ENCODE measurements around the gene HASPIN. TPM values are rescaled to one million over a fixed set of nuclear protein-coding genes. Genes with fewer than 3 reads are reported as not detected.

The HASPIN gene
- total and polyA plus RNA-seq, 2 of the 8 experiments (the other 6 are each of a cell fraction or from before 2014, with no cell fraction given): 7.8 to 29.5 TPM

- TF ChIP-seq USF2 (IDR thresholded peaks at IDR 0.05; ENCODE audit: low read length) (no peak), TAF1 (IDR thresholded peaks at IDR 0.05; ENCODE audit: low read depth, low read length) (no peak), CBX5 (IDR thresholded peaks at IDR 0.05; ENCODE audit: low read depth, low read length) (no peak), SIRT6 (IDR thresholded peaks at IDR 0.05; ENCODE audit: low read length) (no peak), HDAC6 (IDR thresholded peaks at IDR 0.05; ENCODE audit: low read depth, low read length) (no peak), CBX8 (IDR thresholded peaks at IDR 0.05; ENCODE audit: borderline replicate concordance, low read depth, low read length) (no peak), SP2 (IDR thresholded peaks at IDR 0.05; ENCODE audit: low read length) (no peak)
Measured at GRCh38 chr17:3771140-3771539, 47.4 kb downstream of the HASPIN start (continued).

Data from H1 (cell line).